Erythroblast (primary cell): ENCODE data around the gene EEF1AKMT2.
A peak's percentile ranks its signal among the peaks of the same experiment; 100 is the strongest.

Experiments used
- DNase-seq, 2 experiments: peaks; one replicate each; lab custom pipeline; 2025; lab: John Stamatoyannopoulos, UW
- GATA1 ChIP-seq: IDR thresholded peaks from 2 replicates; pipeline ENCODE4 v1.6.1; 2011; ENCODE audit warnings: low read depth, mild to moderate bottlenecking, control low read depth, low read length, moderate library complexity
- POLR2A ChIP-seq: IDR thresholded peaks from 2 replicates; pipeline ENCODE4 v1.6.1; 2011; ENCODE audit warnings: mild to moderate bottlenecking, low read length

EEF1AKMT2 gene

GRCh38 chr10:124737221-124737620 is 54.5 kb downstream of the EEF1AKMT2 start:
- no peak for DNase-seq
- TF ChIP-seq POLR2A (no peak), GATA1 (no peak)

- TF ChIP-seq POLR2A: no peak
- TF ChIP-seq GATA1: no peak
- no peak for DNase-seq
Measured at GRCh38 chr10:124736491-124737136, 55.1 kb downstream of the EEF1AKMT2 start.

- no peak for TF ChIP-seq GATA1
- no peak for TF ChIP-seq POLR2A
- no peak for DNase-seq
Measured at GRCh38 chr10:124735491-124736286, 56.0 kb downstream of the EEF1AKMT2 start.

- no peak for DNase-seq
Measured at GRCh38 chr10:124734311-124735166, 57.1 kb downstream of the EEF1AKMT2 start.

GRCh38 chr10:124733571-124734245 is 58.0 kb downstream of the EEF1AKMT2 start:
- no peak for DNase-seq
- TF ChIP-seq POLR2A: no peak
- TF ChIP-seq GATA1: no peak

More at GRCh38 chr10:124734311-124735166, 57.1 kb downstream of the EEF1AKMT2 start:
- TF ChIP-seq GATA1: no peak
- TF ChIP-seq POLR2A: no peak

GRCh38 chr10:124732931-124733570 is 58.6 kb downstream of the EEF1AKMT2 start:
- TF ChIP-seq GATA1 (no peak), POLR2A (no peak)
- peak in 1 of 2 experiments; percentile 23 for DNase-seq

GRCh38 chr10:124731551-124731950 is 60.1 kb downstream of the EEF1AKMT2 start:
- TF ChIP-seq POLR2A (no peak), GATA1 (no peak)
- DNase-seq: no peak

GRCh38 chr10:124730790-124731189 is 60.9 kb downstream of the EEF1AKMT2 start:
- TF ChIP-seq POLR2A: no peak
- TF ChIP-seq GATA1: no peak
- DNase-seq: no peak

GRCh38 chr10:124728830-124729661 is 62.6 kb downstream of the EEF1AKMT2 start:
- TF ChIP-seq POLR2A (no peak), GATA1 (no peak)
- DNase-seq: peak in 1 of 2 experiments; percentile 28

- DNase-seq: no peak
- TF ChIP-seq GATA1 (no peak), POLR2A (no peak)
Measured at GRCh38 chr10:124728071-124728829, 63.4 kb downstream of the EEF1AKMT2 start.

GRCh38 chr10:124727361-124727960 is 64.2 kb downstream of the EEF1AKMT2 start:
- TF ChIP-seq POLR2A (no peak), GATA1 (no peak)
- DNase-seq: no peak
